Endodermal cell (in vitro differentiated cells): ENCODE results near the gene CEBPZOS. TPM values are rescaled to one million over a fixed set of nuclear protein-coding genes. Genes with fewer than 3 reads are reported as not detected.
A peak's percentile ranks its signal among the peaks of the same experiment; 100 is the strongest.

ENCODE experiments used
- DNase-seq: peaks from one replicate; pipeline ENCODE4 v3.0.0-alpha.2; 2017
- H3K27ac ChIP-seq: 2 replicates; pipeline ENCODE4 v1.5.1; 2013; ENCODE audit warnings: mild to moderate bottlenecking, low read depth, low read length, moderate library complexity
- H3K27me3 ChIP-seq: 2 replicates; pipeline ENCODE4 v1.6.1; 2013; ENCODE audit warnings: mild to moderate bottlenecking, low read length, moderate library complexity; ENCODE audit not compliant: insufficient read depth, control insufficient read depth, poor library complexity, severe bottlenecking
- H3K36me3 ChIP-seq: 2 replicates; pipeline ENCODE4 v1.7.0; 2013; ENCODE audit warnings: mild to moderate bottlenecking, low read length, moderate library complexity; ENCODE audit not compliant: control insufficient read depth, insufficient read depth
- H3K4me1 ChIP-seq: one replicate; pipeline ENCODE4 v1.7.0; 2013; ENCODE audit warnings: low read length; ENCODE audit not compliant: control insufficient read depth, insufficient read depth
- H3K4me3 ChIP-seq: 2 replicates; pipeline ENCODE4 v1.5.1; 2013; ENCODE audit warnings: mild to moderate bottlenecking, low read length, moderate library complexity
- H3K9ac ChIP-seq: 2 replicates; pipeline ENCODE4 v1.6.1; 2013; ENCODE audit warnings: mild to moderate bottlenecking, low read length, moderate library complexity; ENCODE audit not compliant: poor library complexity, severe bottlenecking; ENCODE audit errors: extremely low read depth
- H3K9me3 ChIP-seq: 2 replicates; pipeline ENCODE4 v1.6.1; 2013; ENCODE audit warnings: mild to moderate bottlenecking, low read length, moderate library complexity; ENCODE audit not compliant: control insufficient read depth
- H3K27ac Mint-ChIP-seq: 2 replicates; pipeline ENCODE4 v1.8.0; 2020; ENCODE audit warnings: mixed read lengths
- H3K27me3 Mint-ChIP-seq: 2 replicates; pipeline ENCODE4 v1.8.0; 2021; ENCODE audit warnings: mild to moderate bottlenecking, mixed read lengths; ENCODE audit not compliant: insufficient read depth
- H3K36me3 Mint-ChIP-seq: 2 replicates; pipeline ENCODE4 v1.8.0; 2020; ENCODE audit warnings: low read depth, mixed read lengths
- H3K4me1 Mint-ChIP-seq: 2 replicates; pipeline ENCODE4 v1.8.0; 2020; ENCODE audit warnings: mixed read lengths
- H3K4me3 Mint-ChIP-seq: 2 replicates; pipeline ENCODE4 v1.8.0; 2020; ENCODE audit warnings: mild to moderate bottlenecking, moderate library complexity, mixed read lengths
- H3K9me3 Mint-ChIP-seq: 2 replicates; pipeline ENCODE4 v1.8.0; 2020; ENCODE audit warnings: mild to moderate bottlenecking, mixed read lengths
- WGBS, 2 experiments: methylation state at CpG; one replicate each; pipeline versions ENCODE4 v1.1.5 to v1.1.7; 2013; ENCODE audit warnings: missing lambda C conversion rate in 2 of 2, mixed read lengths in 1 of 2; ENCODE audit not compliant: insufficient coverage in 1 of 2, insufficient read length in 1 of 2; 5-methylcytosine and 5-hydroxymethylcytosine counted together
- total RNA-seq, 2 donors: library from RNA; stranded (reverse); fragmentation: NEBNext Ultra II Directional in 1 of 2; extraction: Animal tissue kit (Norgen Biotek cat#: 25700) in 1 of 2; gene quantifications; 2 replicates in 1 of 2; 3 replicates in 1 of 2; pipeline ENCODE4 v1.2.1, GENCODE V29; 2021
- TF ChIP-seq, protein P1 (sequence below): fragments of 200-600 bp; sonication (generic); conservative IDR thresholded peaks from 2 replicates; pipeline ENCODE4 v1.5.0; 2021; ENCODE audit warnings: antibody characterized with exemption, mild to moderate bottlenecking

Gene CEBPZOS
- total RNA-seq, 2 donors from 2014 or later = 4.4 to 11.8 TPM

DNA sequence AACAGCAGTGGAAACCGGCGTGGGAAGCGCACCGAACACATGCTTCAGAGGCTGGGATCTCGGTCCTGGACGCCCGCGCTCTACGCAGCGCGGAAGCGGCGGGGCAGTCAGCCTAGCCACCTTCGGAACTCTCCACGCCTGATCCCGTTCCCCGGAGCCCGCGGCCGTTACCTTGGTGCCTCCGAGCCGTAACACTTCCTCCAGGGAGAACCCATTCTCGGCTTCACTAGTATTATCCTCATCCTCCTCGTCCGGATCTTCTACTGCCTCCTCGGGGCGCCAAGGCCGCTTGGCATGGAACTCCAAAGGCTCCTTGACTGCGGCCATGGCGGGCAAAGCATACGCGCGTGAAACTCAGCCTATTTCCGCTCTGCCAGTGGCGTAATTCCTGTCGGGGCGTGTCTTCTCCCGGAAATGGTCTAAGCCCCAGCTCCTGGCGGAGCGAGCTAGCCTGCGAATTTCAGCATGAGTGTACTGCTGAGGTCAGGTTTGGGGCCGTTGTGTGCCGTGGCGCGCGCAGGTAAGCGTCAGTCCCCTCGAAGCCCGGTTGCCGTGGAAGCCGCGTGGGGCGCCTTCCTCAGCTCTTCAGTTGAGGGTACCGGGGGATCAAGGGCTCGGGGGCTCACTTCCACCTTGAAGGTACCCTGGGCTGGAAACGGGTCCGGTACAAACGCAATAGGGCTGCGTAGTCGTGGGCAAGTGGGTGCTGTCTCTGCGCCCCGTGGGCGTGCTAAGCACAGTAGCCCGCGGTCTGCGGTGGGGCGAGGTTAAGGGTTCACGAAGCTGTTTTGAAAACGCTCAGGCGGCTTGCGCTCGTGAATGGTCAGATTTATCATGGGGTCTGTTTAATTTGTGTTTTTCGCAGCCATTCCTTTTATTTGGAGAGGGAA, 35.2 kb downstream of the CEBPZOS start, which contains the start of the genes CEBPZ and NDUFAF7:
CEBPZ (minus strand) TSS at position 356 of the 890 bp plus-strand sequence; CDS start at position 327, 29 bp downstream.
NDUFAF7 (plus strand) TSS at position 418 of the 890 bp plus-strand sequence; CDS start at position 466, 48 bp downstream.
- peak within 1 kb of the TSS; percentile 81 for H3K9ac ChIP-seq
- H3K4me3 Mint-ChIP-seq = no peak within 1 kb of the TSS
- H3K4me3 ChIP-seq = peak within 1 kb of the TSS; percentile 98
- H3K27me3 ChIP-seq = no peaks in the 10 kb centered on the region
- peaks cover 10% of the 10 kb centered on the region for H3K4me1 Mint-ChIP-seq
- H3K36me3 ChIP-seq = peaks cover 39% of the 10 kb centered on the region
- peak within 1 kb of the TSS; percentile 57 for H3K27ac ChIP-seq
- peaks cover 5% of the 10 kb centered on the region for H3K4me1 ChIP-seq
- TF ChIP-seq, protein P1, sequence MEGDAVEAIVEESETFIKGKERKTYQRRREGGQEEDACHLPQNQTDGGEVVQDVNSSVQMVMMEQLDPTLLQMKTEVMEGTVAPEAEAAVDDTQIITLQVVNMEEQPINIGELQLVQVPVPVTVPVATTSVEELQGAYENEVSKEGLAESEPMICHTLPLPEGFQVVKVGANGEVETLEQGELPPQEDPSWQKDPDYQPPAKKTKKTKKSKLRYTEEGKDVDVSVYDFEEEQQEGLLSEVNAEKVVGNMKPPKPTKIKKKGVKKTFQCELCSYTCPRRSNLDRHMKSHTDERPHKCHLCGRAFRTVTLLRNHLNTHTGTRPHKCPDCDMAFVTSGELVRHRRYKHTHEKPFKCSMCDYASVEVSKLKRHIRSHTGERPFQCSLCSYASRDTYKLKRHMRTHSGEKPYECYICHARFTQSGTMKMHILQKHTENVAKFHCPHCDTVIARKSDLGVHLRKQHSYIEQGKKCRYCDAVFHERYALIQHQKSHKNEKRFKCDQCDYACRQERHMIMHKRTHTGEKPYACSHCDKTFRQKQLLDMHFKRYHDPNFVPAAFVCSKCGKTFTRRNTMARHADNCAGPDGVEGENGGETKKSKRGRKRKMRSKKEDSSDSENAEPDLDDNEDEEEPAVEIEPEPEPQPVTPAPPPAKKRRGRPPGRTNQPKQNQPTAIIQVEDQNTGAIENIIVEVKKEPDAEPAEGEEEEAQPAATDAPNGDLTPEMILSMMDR = no peak
- H3K27ac Mint-ChIP-seq = no peak within 1 kb of the TSS
- peaks cover 29% of the 10 kb centered on the region for H3K36me3 Mint-ChIP-seq
- DNase-seq = peak; percentile 95
- peaks cover 3% of the 10 kb centered on the region for H3K9me3 Mint-ChIP-seq
- H3K9me3 ChIP-seq = no peaks in the 10 kb centered on the region
- WGBS, 2 experiments = 0% methylated on average over 42 to 73 of the region's 73 CpGs
- no peaks in the 10 kb centered on the region for H3K27me3 Mint-ChIP-seq

DNA sequence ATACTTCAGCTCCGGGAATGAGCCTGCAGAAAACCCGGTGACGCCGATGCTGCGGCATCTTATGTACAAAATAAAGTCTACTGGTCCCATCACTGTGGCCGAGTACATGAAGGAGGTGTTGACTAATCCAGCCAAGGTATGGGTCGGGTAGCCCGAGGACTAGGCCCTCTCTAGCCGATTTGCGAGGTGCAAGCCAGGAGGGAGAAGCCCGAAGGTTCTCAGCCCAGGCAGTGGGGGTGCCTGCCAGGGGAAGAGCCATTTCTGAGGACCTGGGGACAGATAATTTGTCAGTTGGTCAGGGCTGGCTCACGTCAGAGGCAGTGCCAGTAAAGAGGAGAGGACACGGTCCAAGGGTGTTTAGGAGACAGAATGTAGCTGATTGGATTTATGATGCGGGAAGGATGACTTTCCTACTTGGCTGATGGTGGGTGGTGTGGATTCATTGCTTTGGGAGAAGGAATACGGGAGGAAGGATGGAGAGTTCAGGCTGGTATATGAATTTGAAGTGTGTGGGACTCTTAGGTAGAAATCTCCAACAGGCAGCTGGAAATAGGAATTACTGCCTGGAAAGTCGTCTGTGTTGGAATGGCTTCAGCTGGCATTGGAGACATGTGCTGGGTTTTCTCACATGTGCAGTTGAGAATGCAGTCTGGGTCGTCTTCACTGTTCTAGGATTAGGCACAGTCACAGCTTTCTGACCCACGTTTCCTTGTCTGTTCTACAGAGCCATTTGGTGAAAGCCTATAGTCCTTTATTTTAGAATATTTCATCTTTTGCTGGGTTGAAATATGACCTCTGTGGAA, 36.0 kb downstream of the CEBPZOS start:
- H3K36me3 ChIP-seq = peaks cover 34% of the 10 kb centered on the region
- 11 to 15% methylated on average over 15 to 18 of the region's 18 CpGs for WGBS, 2 experiments
- peak; percentile 57 for DNase-seq

DNA sequence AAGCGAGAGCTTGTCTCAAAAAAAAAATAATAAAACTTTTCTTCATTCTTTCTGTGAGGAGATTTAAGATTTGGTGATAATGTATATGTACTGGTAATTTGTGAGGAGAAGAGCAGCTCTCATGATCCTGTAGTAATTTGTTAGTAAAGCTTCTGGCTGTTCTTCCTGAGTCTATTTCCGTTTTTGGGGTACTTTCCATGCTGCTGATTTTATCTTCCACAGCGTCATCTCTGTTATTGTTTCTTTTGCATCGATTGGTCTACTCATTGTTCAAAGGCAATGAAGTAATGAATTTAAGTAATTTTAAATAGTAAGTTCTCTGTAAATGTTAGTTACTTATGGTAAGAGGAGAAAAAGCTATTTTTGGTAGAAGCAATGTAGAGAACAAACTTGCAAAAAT, 47.1 kb downstream of the CEBPZOS start:
- Mint-ChIP-seq H3K27ac (no peak overlapping the region), H3K9me3 (peaks cover 6% of the 10 kb centered on the region), H3K36me3 (peaks cover 62% of the 10 kb centered on the region), H3K4me1 (peaks cover 6% of the 10 kb centered on the region), H3K4me3 (no peak overlapping the region), H3K27me3 (no peaks in the 10 kb centered on the region)
- H3K4me1 ChIP-seq = no peaks in the 10 kb centered on the region
- 94 to 100% methylated on average over 3 to 4 of the region's 4 CpGs for WGBS, 2 experiments
- no peak for DNase-seq
- no peaks in the 10 kb centered on the region for H3K27me3 ChIP-seq
- H3K9ac ChIP-seq = no peak overlapping the region
- TF ChIP-seq, protein P1 = no peak
- no peaks in the 10 kb centered on the region for H3K9me3 ChIP-seq
- no peak overlapping the region for H3K4me3 ChIP-seq
- no peak overlapping the region for H3K27ac ChIP-seq
- peaks cover 93% of the 10 kb centered on the region for H3K36me3 ChIP-seq

More for the DNA sequence above, 36.0 kb downstream of the CEBPZOS start:
- Histone ChIP-seq H3K9ac (peak overlapping the region; percentile 81), H3K27ac (no peak overlapping the region), H3K27me3 (no peaks in the 10 kb centered on the region), H3K4me3 (peak overlapping the region; percentile 98), H3K9me3 (no peaks in the 10 kb centered on the region), H3K4me1 (peaks cover 5% of the 10 kb centered on the region)
- Mint-ChIP-seq H3K9me3 (peaks cover 3% of the 10 kb centered on the region), H3K36me3 (peaks cover 29% of the 10 kb centered on the region), H3K27ac (no peak overlapping the region), H3K27me3 (no peaks in the 10 kb centered on the region), H3K4me1 (peaks cover 6% of the 10 kb centered on the region), H3K4me3 (no peak overlapping the region)
- TF ChIP-seq, protein P1 = no peak
